GM12864 (cell line): ENCODE measurements around the gene SGSM2.

Source experiments
- DNase-seq: peaks from one replicate; pipeline ENCODE4 v3.0.0-alpha.2; 2011; ENCODE audit warnings: low read depth
- H3K4me3 ChIP-seq: 2 replicates; pipeline ENCODE4 v1.5.1; 2011; ENCODE audit warnings: mild to moderate bottlenecking, low read depth, low read length, control low read depth
- CTCF ChIP-seq: IDR thresholded peaks from 2 replicates; pipeline ENCODE4 v1.5.1; 2011; ENCODE audit warnings: low read depth, mild to moderate bottlenecking, moderate library complexity, low read length, control low read depth, inconsistent platforms; ENCODE audit errors: missing control alignments

Gene SGSM2

GRCh38 chr17:2385240-2386210 is 48.2 kb downstream of the SGSM2 start:
- H3K4me3 ChIP-seq: no peak overlapping the region
- no peak for DNase-seq
- TF ChIP-seq CTCF: no peak

- no peak overlapping the region for H3K4me3 ChIP-seq
- no peak for TF ChIP-seq CTCF
- no peak for DNase-seq
Measured at GRCh38 chr17:2386400-2387085, 49.2 kb downstream of the SGSM2 start.

- H3K4me3 ChIP-seq: no peak overlapping the region
- no peak for DNase-seq
- TF ChIP-seq CTCF: no peak
Measured at GRCh38 chr17:2387086-2388019, 50.1 kb downstream of the SGSM2 start.

- no peak for TF ChIP-seq CTCF
- H3K4me3 ChIP-seq: no peak overlapping the region
- no peak for DNase-seq
Measured at GRCh38 chr17:2388020-2388682, 50.9 kb downstream of the SGSM2 start.

GRCh38 chr17:2388683-2389055 is 51.4 kb downstream of the SGSM2 start:
- no peak for TF ChIP-seq CTCF

GRCh38 chr17:2390199-2390836 is 53.0 kb downstream of the SGSM2 start:
- H3K4me3 ChIP-seq: no peak overlapping the region
- TF ChIP-seq CTCF: no peak
- no peak for DNase-seq

More at GRCh38 chr17:2388683-2389055, 51.4 kb downstream of the SGSM2 start:
- no peak for DNase-seq
- no peak overlapping the region for H3K4me3 ChIP-seq
